GM12891 (cell line): ENCODE measurements around the gene CLCN2.
A peak's percentile ranks its signal among the peaks of the same experiment; 100 is the strongest.

Experiments used
- DNase-seq: peaks from one replicate; pipeline ENCODE4 v3.0.0; 2011; ENCODE audit warnings: low spot score; ENCODE audit not compliant: insufficient read length
- FAIRE-seq: peaks from 2 replicates; lab custom pipeline; 2011; peaks lifted over from hg19 to GRCh38; lab: Jason Lieb, UNC
- PAX5 ChIP-seq: IDR thresholded peaks from 2 replicates; pipeline ENCODE4 v1.6.1; 2011; ENCODE audit warnings: low read length, moderate library complexity, mild to moderate bottlenecking; ENCODE audit not compliant: insufficient read depth, severe bottlenecking
- POLR2A ChIP-seq: IDR thresholded peaks from 2 replicates; pipeline ENCODE4 v1.6.1; 2011; ENCODE audit warnings: low read depth, low read length, control low read depth
- POLR2AphosphoS5 ChIP-seq: IDR thresholded peaks from 2 replicates; pipeline ENCODE4 v1.6.1; 2011; ENCODE audit warnings: low read depth, low read length, control low read depth
- POU2F2 ChIP-seq: IDR thresholded peaks from 2 replicates; pipeline ENCODE4 v1.6.1; 2011; ENCODE audit warnings: low read depth, mild to moderate bottlenecking, control low read depth, low read length, moderate library complexity
- SPI1 ChIP-seq: IDR thresholded peaks from 2 replicates; pipeline ENCODE4 v1.6.1; 2011; ENCODE audit warnings: low read depth, low read length, control low read depth
- TAF1 ChIP-seq: IDR thresholded peaks from 2 replicates; pipeline ENCODE4 v1.6.1; 2011; ENCODE audit warnings: low read depth, low read length, control low read depth

The CLCN2 gene

GRCh38 chr3:184315543-184315867 is 45.9 kb downstream of the CLCN2 start:
- TF ChIP-seq TAF1 (no peak), POU2F2 (no peak), POLR2AphosphoS5 (no peak), SPI1 (no peak), POLR2A (no peak), PAX5 (no peak)
- no peak for FAIRE-seq
- no peak for DNase-seq

GRCh38 chr3:184314700-184315542 is 46.5 kb downstream of the CLCN2 start:
- FAIRE-seq (peak; percentile 5), DNase-seq (peak; percentile 67)
- TF ChIP-seq SPI1 (no peak), TAF1 (0 out of 2 replicates have a peak, but pooled peaks have one; percentile 11)

GRCh38 chr3:184314363-184314699 is 47.1 kb downstream of the CLCN2 start, which contains the start of gene EIF4G1:
Gene EIF4G1 (plus strand): TSS chr3:184314606. CDS start chr3:184315797, 1,191 bp downstream.
- peak; percentile 98 for FAIRE-seq
- DNase-seq = peak; percentile 96
- TF ChIP-seq POLR2A = peak; percentile 78
- no peak for TF ChIP-seq POU2F2
- peak; percentile 84 for TF ChIP-seq POLR2AphosphoS5
- TF ChIP-seq PAX5 = no peak
- peak; percentile 93 for TF ChIP-seq TAF1
- no peak for TF ChIP-seq SPI1

- TF ChIP-seq SPI1 (no peak), TAF1 (no peak), POLR2A (no peak), POLR2AphosphoS5 (no peak), PAX5 (no peak), POU2F2 (no peak)
- FAIRE-seq = no peak
Observed at GRCh38 chr3:184311633-184312032, 49.8 kb downstream of the CLCN2 start.

GRCh38 chr3:184308744-184309143 is 52.7 kb downstream of the CLCN2 start:
- no peak for TF ChIP-seq SPI1
- TF ChIP-seq TAF1 = no peak
- TF ChIP-seq PAX5 = no peak
- TF ChIP-seq POLR2A = no peak
- no peak for TF ChIP-seq POU2F2
- no peak for TF ChIP-seq POLR2AphosphoS5
- DNase-seq = no peak
- FAIRE-seq = no peak

More at GRCh38 chr3:184311633-184312032, 49.8 kb downstream of the CLCN2 start:
- no peak for DNase-seq

- FAIRE-seq (no peak), DNase-seq (no peak)
- TF ChIP-seq POU2F2 (no peak), TAF1 (no peak), PAX5 (no peak), POLR2AphosphoS5 (no peak), SPI1 (no peak), POLR2A (no peak)
Observed at GRCh38 chr3:184307915-184308314, 53.5 kb downstream of the CLCN2 start.

- no peak for TF ChIP-seq SPI1
- TF ChIP-seq PAX5 = no peak
- no peak for TF ChIP-seq TAF1
- no peak for TF ChIP-seq POLR2AphosphoS5
- TF ChIP-seq POLR2A = no peak
- TF ChIP-seq POU2F2 = no peak
- FAIRE-seq (no peak), DNase-seq (no peak)
Observed at GRCh38 chr3:184306341-184306972, 54.9 kb downstream of the CLCN2 start.

- FAIRE-seq = no peak
- DNase-seq = no peak
- no peak for TF ChIP-seq POLR2AphosphoS5
- TF ChIP-seq PAX5 = no peak
- TF ChIP-seq POU2F2 = no peak
- TF ChIP-seq POLR2A = no peak
Observed at GRCh38 chr3:184305577-184305976, 55.8 kb downstream of the CLCN2 start.

GRCh38 chr3:184300378-184300720 is 61.1 kb downstream of the CLCN2 start:
- FAIRE-seq (no peak), DNase-seq (no peak)
- TF ChIP-seq TAF1 = no peak

GRCh38 chr3:184299488-184300377 is 61.7 kb downstream of the CLCN2 start:
- FAIRE-seq (no peak), DNase-seq (no peak)
- TF ChIP-seq POU2F2 = no peak
- no peak for TF ChIP-seq POLR2AphosphoS5
- no peak for TF ChIP-seq POLR2A
- no peak for TF ChIP-seq TAF1
- no peak for TF ChIP-seq SPI1
- TF ChIP-seq PAX5 = no peak
